Measurements from ENCODE around the gene POLA1.

POLA1 gene

GRCh38 chrX:24999511-24999910 is 305.8 kb downstream of the POLA1 start:
- H3K9me3 ChIP-seq (ENCODE audit: control insufficient read depth, insufficient read depth, low read depth, low read length): no peaks in the 10 kb centered on the region
- H3K4me3 ChIP-seq (ENCODE audit: low read depth, low read length): no peak overlapping the region
- ChIA-PET CTCF (no interaction called here), POLR2A (no interaction called here)
- H3K36me3 ChIP-seq (ENCODE audit: control insufficient read depth in 2 of 2, insufficient read depth in 1 of 2, low read length in 2 of 2): peaks cover 0 to 5% of the 10 kb centered on the region in 2 experiments; a peak in 1 of 3 replicates
- no peak overlapping the region for H3K27ac ChIP-seq (ENCODE audit: extremely low read depth, low read depth, low read length)
- no peaks in the 10 kb centered on the region for H3K4me1 ChIP-seq (ENCODE audit: control insufficient read depth, insufficient read depth, low read length)
- no peak for TF ChIP-seq ZNF37A (tag by site-specific recombination; IDR thresholded peaks at IDR 0.05)
- no peak for TF ChIP-seq ZNF660 (tag by site-specific recombination; IDR thresholded peaks at IDR 0.05)
- TF ChIP-seq ZEB2 (tag by site-specific recombination; IDR thresholded peaks at IDR 0.05): no peak
- TF ChIP-seq IKZF3 (tag by site-specific recombination; IDR thresholded peaks at IDR 0.05): no peak
- TF ChIP-seq ZNF558 (tag by site-specific recombination; IDR thresholded peaks at IDR 0.05): no peak
- no peak for TF ChIP-seq YY1 (tag by site-specific recombination; IDR thresholded peaks at IDR 0.05)
- TF ChIP-seq ZBTB44 (tag by site-specific recombination; IDR thresholded peaks at IDR 0.05): no peak
- TF ChIP-seq ZNF610 (tag by site-specific recombination; IDR thresholded peaks at IDR 0.05; ENCODE audit: borderline replicate concordance): no peak
- TF ChIP-seq ZNF24 (tag by site-specific recombination; IDR thresholded peaks at IDR 0.05): no peak
- no peak for TF ChIP-seq ZNF155 (tag by site-specific recombination; IDR thresholded peaks at IDR 0.05)
- no peak for TF ChIP-seq ZNF626 (tag by site-specific recombination; IDR thresholded peaks at IDR 0.05)

GRCh38 chrX:25001808-25002660 is 308.3 kb downstream of the POLA1 start:
- TF ChIP-seq ZNF777 (tag by site-specific recombination; IDR thresholded peaks at IDR 0.05; ENCODE audit: borderline replicate concordance): no peak
- no peak for TF ChIP-seq ZNF121 (tag by site-specific recombination; IDR thresholded peaks at IDR 0.05)
- no peak for TF ChIP-seq ZBTB1 (tag by site-specific recombination; IDR thresholded peaks at IDR 0.05)
- no peak for TF ChIP-seq ZNF701 (tag by site-specific recombination; IDR thresholded peaks at IDR 0.05)
- no peak for TF ChIP-seq ZNF350 (tag by site-specific recombination; IDR thresholded peaks at IDR 0.05)
- TF ChIP-seq TRIM28 (IDR thresholded peaks at IDR 0.05; ENCODE audit: borderline replicate concordance, low read length): no peak
- no peak for TF ChIP-seq GFI1B (tag by site-specific recombination; IDR thresholded peaks at IDR 0.05)
- TF ChIP-seq ZNF549 (tag by site-specific recombination; IDR thresholded peaks at IDR 0.05): no peak
- TF ChIP-seq ZNF354C (tag by site-specific recombination; IDR thresholded peaks at IDR 0.05; ENCODE audit: borderline replicate concordance, low read depth): no peak
- TF ChIP-seq SP3 (tag by site-specific recombination; IDR thresholded peaks at IDR 0.05): no peak
- no peak for TF ChIP-seq ZNF692 (tag by site-specific recombination; IDR thresholded peaks at IDR 0.05)
- TF ChIP-seq MZF1 (tag by site-specific recombination; IDR thresholded peaks at IDR 0.05; ENCODE audit: borderline replicate concordance): no peak
- TF ChIP-seq ZNF830 (tag by site-specific recombination; IDR thresholded peaks at IDR 0.05; ENCODE audit: low read depth): no peak
- no peak for TF ChIP-seq ZNF791 (tag by site-specific recombination; IDR thresholded peaks at IDR 0.05)
- TF ChIP-seq OSR2 (tag by site-specific recombination; IDR thresholded peaks at IDR 0.05): no peak
- TF ChIP-seq BCL6B (tag by site-specific recombination; IDR thresholded peaks at IDR 0.05): no peak
- TF ChIP-seq ZNF792 (tag by site-specific recombination; IDR thresholded peaks at IDR 0.05): no peak
- ChIA-PET CTCF (no interaction called here), POLR2A (no interaction called here)
- no peak overlapping the region for H3K27ac ChIP-seq (ENCODE audit: extremely low read depth, low read depth, low read length)
- no peaks in the 10 kb centered on the region for H3K4me1 ChIP-seq (ENCODE audit: control insufficient read depth, insufficient read depth, low read length)
- no peaks in the 10 kb centered on the region for H3K36me3 ChIP-seq (ENCODE audit: control insufficient read depth in 2 of 2, insufficient read depth in 1 of 2, low read length in 2 of 2)
- H3K4me3 ChIP-seq (ENCODE audit: low read depth, low read length): no peak overlapping the region
- H3K9me3 ChIP-seq (ENCODE audit: control insufficient read depth, insufficient read depth, low read depth, low read length): no peaks in the 10 kb centered on the region
